ENCODE measurements around the gene NEMP2. TPM values are rescaled to one million over a fixed set of nuclear protein-coding genes. Genes with fewer than 3 reads are reported as not detected.

The NEMP2 gene
- total RNA-seq, 1 donor from 2014 or later: 9.8 TPM

GRCh38 chr2:190532581-190532980, 1.9 kb downstream of the NEMP2 start:
- H3K4me3 Mint-ChIP-seq: peak overlapping the region; percentile 69
- peaks cover 54% of the 10 kb centered on the region for H3K4me1 Mint-ChIP-seq
- TF ChIP-seq CTCF (conservative IDR thresholded peaks at IDR 0.05): no peak
- no peaks in the 10 kb centered on the region for H3K27me3 Mint-ChIP-seq (ENCODE audit: low read depth)
- H3K9me3 Mint-ChIP-seq: peaks cover 3% of the 10 kb centered on the region
- peaks cover 17% of the 10 kb centered on the region for H3K36me3 Mint-ChIP-seq (ENCODE audit: low read depth)
- H3K27ac Mint-ChIP-seq (ENCODE audit: unreplicated experiment): no peak overlapping the region
- no peak for DNase-seq (ENCODE audit: low read depth, low spot score)

GRCh38 chr2:190530248-190530900, 4.1 kb downstream of the NEMP2 start:
- Mint-ChIP-seq H3K27me3 (ENCODE audit: low read depth) (no peaks in the 10 kb centered on the region), H3K4me3 (no peak overlapping the region), H3K9me3 (no peaks in the 10 kb centered on the region), H3K27ac (ENCODE audit: unreplicated experiment) (no peak overlapping the region), H3K36me3 (ENCODE audit: low read depth) (no peaks in the 10 kb centered on the region), H3K4me1 (peaks cover 39% of the 10 kb centered on the region)
- TF ChIP-seq CTCF (conservative IDR thresholded peaks at IDR 0.05): no peak
- no peak for DNase-seq (ENCODE audit: low read depth, low spot score)

GRCh38 chr2:190529486-190530247, 4.9 kb downstream of the NEMP2 start:
- no peaks in the 10 kb centered on the region for H3K9me3 Mint-ChIP-seq
- peaks cover 39% of the 10 kb centered on the region for H3K4me1 Mint-ChIP-seq
- no peak for TF ChIP-seq CTCF (conservative IDR thresholded peaks at IDR 0.05)
- no peaks in the 10 kb centered on the region for H3K27me3 Mint-ChIP-seq (ENCODE audit: low read depth)
- H3K36me3 Mint-ChIP-seq (ENCODE audit: low read depth): no peaks in the 10 kb centered on the region
- H3K4me3 Mint-ChIP-seq: no peak overlapping the region
- DNase-seq (ENCODE audit: low read depth, low spot score): no peak
- peak overlapping the region; percentile 86 for H3K27ac Mint-ChIP-seq (ENCODE audit: unreplicated experiment)

GRCh38 chr2:190528521-190529001, 6.0 kb downstream of the NEMP2 start:
- Mint-ChIP-seq H3K27me3 (ENCODE audit: low read depth) (no peaks in the 10 kb centered on the region), H3K9me3 (no peaks in the 10 kb centered on the region), H3K4me3 (peak overlapping the region; percentile 50), H3K27ac (ENCODE audit: unreplicated experiment) (no peak overlapping the region), H3K36me3 (ENCODE audit: low read depth) (no peaks in the 10 kb centered on the region), H3K4me1 (peaks cover 32% of the 10 kb centered on the region)
- TF ChIP-seq CTCF (conservative IDR thresholded peaks at IDR 0.05): no peak
- DNase-seq (ENCODE audit: low read depth, low spot score): no peak

GRCh38 chr2:190527918-190528317, 6.6 kb downstream of the NEMP2 start:
- H3K4me1 Mint-ChIP-seq: peaks cover 28% of the 10 kb centered on the region
- no peak overlapping the region for H3K27ac Mint-ChIP-seq (ENCODE audit: unreplicated experiment)
- no peaks in the 10 kb centered on the region for H3K9me3 Mint-ChIP-seq

More at GRCh38 chr2:190527918-190528317, 6.6 kb downstream of the NEMP2 start:
- H3K4me3 Mint-ChIP-seq: no peak overlapping the region
- H3K36me3 Mint-ChIP-seq (ENCODE audit: low read depth): no peaks in the 10 kb centered on the region
- no peaks in the 10 kb centered on the region for H3K27me3 Mint-ChIP-seq (ENCODE audit: low read depth)
- no peak for TF ChIP-seq CTCF (conservative IDR thresholded peaks at IDR 0.05)
- DNase-seq (ENCODE audit: low read depth, low spot score): no peak
